HEK293 (cell line): ENCODE measurements around the gene ESCO1.

ENCODE experiments used
- BCL11B ChIP-seq: fragments of 450-650 bp; formaldehyde crosslinking; IDR thresholded peaks from 2 replicates; pipeline ENCODE4 v1.5.1; 2016; ENCODE audit warnings: low read depth, missing biosample characterization, missing genetic modification characterization
- PRDM1 ChIP-seq: fragments of 450-650 bp; formaldehyde crosslinking; IDR thresholded peaks from 2 replicates; pipeline ENCODE4; 2016; ENCODE audit warnings: missing biosample characterization, missing genetic modification characterization
- REPIN1 ChIP-seq: fragments of 450-650 bp; formaldehyde crosslinking; IDR thresholded peaks from 2 replicates; pipeline ENCODE4 v1.5.1; 2017; ENCODE audit warnings: missing biosample characterization, missing genetic modification characterization, low read depth
- YY1 ChIP-seq: fragments of 450-650 bp; formaldehyde crosslinking; IDR thresholded peaks from 2 replicates; pipeline ENCODE4 v1.5.1; 2018; ENCODE audit warnings: missing biosample characterization, missing genetic modification characterization
- ZBTB21 ChIP-seq: fragments of 450-650 bp; formaldehyde crosslinking; IDR thresholded peaks from 2 replicates; pipeline ENCODE4 v1.5.1; 2017; ENCODE audit warnings: missing biosample characterization, missing genetic modification characterization
- ZNF24 ChIP-seq: fragments of 450-650 bp; formaldehyde crosslinking; IDR thresholded peaks from 2 replicates; pipeline ENCODE4 v1.5.1; 2016; ENCODE audit warnings: missing biosample characterization, missing genetic modification characterization
- ZNF501 ChIP-seq: fragments of 450-650 bp; formaldehyde crosslinking; IDR thresholded peaks from 2 replicates; pipeline ENCODE4 v1.5.1; 2016; ENCODE audit warnings: missing biosample characterization, missing genetic modification characterization
- ZNF747 ChIP-seq: fragments of 450-650 bp; formaldehyde crosslinking; IDR thresholded peaks from 2 replicates; pipeline ENCODE4 v1.5.1; 2016; ENCODE audit warnings: missing biosample characterization, missing genetic modification characterization
- TF ChIP-seq, protein P1 (sequence below): fragments of 450-650 bp; formaldehyde crosslinking; IDR thresholded peaks from 2 replicates; pipeline ENCODE4 v1.5.1; 2016; ENCODE audit warnings: missing biosample characterization, missing genetic modification characterization

DNA sequence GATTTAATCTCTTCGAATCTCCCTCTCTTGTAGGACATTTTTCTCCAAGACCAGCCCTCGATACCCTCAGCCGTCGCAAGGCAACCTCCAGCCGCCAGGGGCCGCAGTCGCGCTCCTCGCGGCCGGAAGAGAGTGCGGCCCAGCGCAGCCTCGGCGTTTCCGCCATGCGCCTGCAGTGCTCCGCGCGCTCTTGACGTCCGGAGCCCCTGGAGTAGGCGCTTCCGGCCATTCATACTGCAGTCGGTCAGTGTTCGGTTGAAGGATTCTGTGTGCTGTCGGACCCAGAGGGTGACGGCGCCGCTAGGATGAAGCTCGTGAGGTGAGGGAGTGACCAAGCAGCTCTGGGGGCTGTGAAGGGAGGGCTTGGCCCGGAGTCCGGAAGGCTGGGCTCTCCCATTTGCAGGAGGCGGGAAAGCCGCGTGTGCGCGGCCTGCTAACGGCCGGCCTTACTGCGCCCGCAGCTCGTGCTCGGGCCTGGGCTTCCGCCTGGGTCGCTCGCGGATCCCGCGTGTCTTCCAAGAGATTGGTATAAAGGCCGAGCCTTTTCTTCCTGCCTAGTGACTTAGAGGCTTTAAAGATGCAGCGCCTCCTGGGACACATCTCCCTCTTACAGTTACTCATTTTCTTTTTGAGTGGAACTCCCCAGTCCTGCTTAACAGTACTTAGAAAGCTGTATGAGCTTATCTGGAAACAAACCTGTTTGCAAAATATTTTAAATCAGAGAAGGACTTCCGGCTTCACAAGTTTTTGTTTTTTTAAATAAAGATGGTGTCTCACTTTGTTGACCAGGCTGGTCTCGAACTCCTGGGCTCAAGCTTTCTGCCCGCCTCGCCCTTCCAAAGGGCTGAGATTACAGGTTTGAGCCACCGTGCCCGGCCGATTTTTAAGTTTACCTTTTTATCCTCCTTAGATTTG lies 11.9 kb upstream of the ESCO1 start, which contains the start of gene SNRPD1:
- TF ChIP-seq ZNF747 (tag by site-specific recombination) (no peak), PRDM1 (no peak), ZBTB21 (tag by site-specific recombination) (peak; percentile 49; the same call in 1 of the 2 replicates), ZNF24 (tag by site-specific recombination) (peak; percentile 78), BCL11B (tag by site-specific recombination) (peak; percentile 67; the same call in 1 of the 2 replicates), REPIN1 (tag by site-specific recombination) (no peak), YY1 (tag by site-specific recombination) (peak; percentile 80), ZNF501 (peak; percentile 98)
- TF ChIP-seq, protein P1, sequence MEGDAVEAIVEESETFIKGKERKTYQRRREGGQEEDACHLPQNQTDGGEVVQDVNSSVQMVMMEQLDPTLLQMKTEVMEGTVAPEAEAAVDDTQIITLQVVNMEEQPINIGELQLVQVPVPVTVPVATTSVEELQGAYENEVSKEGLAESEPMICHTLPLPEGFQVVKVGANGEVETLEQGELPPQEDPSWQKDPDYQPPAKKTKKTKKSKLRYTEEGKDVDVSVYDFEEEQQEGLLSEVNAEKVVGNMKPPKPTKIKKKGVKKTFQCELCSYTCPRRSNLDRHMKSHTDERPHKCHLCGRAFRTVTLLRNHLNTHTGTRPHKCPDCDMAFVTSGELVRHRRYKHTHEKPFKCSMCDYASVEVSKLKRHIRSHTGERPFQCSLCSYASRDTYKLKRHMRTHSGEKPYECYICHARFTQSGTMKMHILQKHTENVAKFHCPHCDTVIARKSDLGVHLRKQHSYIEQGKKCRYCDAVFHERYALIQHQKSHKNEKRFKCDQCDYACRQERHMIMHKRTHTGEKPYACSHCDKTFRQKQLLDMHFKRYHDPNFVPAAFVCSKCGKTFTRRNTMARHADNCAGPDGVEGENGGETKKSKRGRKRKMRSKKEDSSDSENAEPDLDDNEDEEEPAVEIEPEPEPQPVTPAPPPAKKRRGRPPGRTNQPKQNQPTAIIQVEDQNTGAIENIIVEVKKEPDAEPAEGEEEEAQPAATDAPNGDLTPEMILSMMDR (tag by site-specific recombination), result peak; percentile 98
